Neural progenitor cell (in vitro differentiated cells): ENCODE measurements around the gene ELAC2.

Experiments used
- EZH2 ChIP-seq: fragments of 200-600 bp; sonication (generic); IDR thresholded peaks from 2 replicates; pipeline ENCODE4 v1.6.1; 2017; ENCODE audit warnings: antibody characterized with exemption, mild to moderate bottlenecking, moderate library complexity
- EZH2phosphoT487 ChIP-seq: fragments of 200-600 bp; sonication (generic); IDR thresholded peaks from 2 replicates; pipeline ENCODE4 v1.6.1; 2017; ENCODE audit warnings: antibody characterized with exemption
- TF ChIP-seq, protein P1 (sequence below): fragments of 200-600 bp; sonication (generic); IDR thresholded peaks from 2 replicates; pipeline ENCODE4 v1.5.1; 2017; ENCODE audit warnings: antibody characterized with exemption, mild to moderate bottlenecking

- TF ChIP-seq, protein P1, sequence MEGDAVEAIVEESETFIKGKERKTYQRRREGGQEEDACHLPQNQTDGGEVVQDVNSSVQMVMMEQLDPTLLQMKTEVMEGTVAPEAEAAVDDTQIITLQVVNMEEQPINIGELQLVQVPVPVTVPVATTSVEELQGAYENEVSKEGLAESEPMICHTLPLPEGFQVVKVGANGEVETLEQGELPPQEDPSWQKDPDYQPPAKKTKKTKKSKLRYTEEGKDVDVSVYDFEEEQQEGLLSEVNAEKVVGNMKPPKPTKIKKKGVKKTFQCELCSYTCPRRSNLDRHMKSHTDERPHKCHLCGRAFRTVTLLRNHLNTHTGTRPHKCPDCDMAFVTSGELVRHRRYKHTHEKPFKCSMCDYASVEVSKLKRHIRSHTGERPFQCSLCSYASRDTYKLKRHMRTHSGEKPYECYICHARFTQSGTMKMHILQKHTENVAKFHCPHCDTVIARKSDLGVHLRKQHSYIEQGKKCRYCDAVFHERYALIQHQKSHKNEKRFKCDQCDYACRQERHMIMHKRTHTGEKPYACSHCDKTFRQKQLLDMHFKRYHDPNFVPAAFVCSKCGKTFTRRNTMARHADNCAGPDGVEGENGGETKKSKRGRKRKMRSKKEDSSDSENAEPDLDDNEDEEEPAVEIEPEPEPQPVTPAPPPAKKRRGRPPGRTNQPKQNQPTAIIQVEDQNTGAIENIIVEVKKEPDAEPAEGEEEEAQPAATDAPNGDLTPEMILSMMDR = no peak
- no peak for TF ChIP-seq EZH2
- TF ChIP-seq EZH2phosphoT487 = no peak
Observed at GRCh38 chr17:13055131-13055530, 37.3 kb upstream of the ELAC2 start.
